Measurements from ENCODE around the gene HPD. TPM values are rescaled to one million over a fixed set of nuclear protein-coding genes. Genes with fewer than 3 reads are reported as not detected.

HPD gene
- polyA plus RNA-seq (2012; ENCODE audit: insufficient read depth, insufficient read length, low read depth): not detected

DNA sequence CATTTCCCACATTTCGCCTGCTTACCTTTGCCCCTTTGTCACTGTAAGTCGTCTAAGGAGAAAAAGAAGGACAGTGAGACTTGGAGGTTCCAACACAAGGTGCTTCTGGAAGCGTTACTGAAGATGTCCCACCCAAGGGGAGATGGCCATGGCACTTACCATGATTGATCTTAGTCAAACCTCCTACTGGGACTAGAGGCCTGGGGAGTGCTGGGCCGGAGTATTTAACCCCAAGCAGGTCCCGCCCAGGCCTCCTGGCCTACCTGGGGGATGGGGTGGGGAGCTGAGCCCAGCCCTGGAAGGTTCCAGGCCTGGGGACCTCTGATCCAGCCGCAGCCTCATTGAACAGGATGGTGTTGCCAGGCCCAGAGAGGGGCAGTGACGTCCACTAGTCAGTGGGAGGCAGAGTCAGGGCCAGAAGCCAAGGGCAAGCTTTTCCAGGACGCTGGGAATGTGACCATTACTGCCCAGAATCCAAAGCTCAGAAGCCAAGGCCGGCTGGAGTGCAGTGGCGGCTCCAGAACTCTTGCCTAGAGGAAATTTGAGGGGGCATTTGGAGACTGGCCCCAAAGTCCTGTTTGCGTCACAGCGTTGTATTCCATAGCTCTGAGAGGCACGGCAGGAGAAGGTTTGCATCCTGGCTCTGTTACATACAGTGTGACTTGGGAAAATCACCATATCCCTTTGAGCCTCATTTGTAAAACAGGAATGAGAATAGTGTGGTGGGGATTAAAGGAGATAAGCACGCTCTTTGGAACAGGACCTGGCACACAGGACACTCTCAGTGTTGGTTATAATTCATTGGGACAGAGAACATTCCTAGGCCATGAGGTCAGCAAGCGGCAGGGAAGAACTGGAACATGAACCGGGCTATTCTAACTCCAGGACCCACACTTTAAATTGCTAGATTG, at the start of gene HPD:
HPD (minus strand) TSS at position 198 of the 911 bp plus-strand sequence; CDS start at position 162, 36 bp downstream.
- no peak within 1 kb of the TSS for H3K4me3 ChIP-seq (ENCODE audit: low read depth, low read length)
- H3K9me3 ChIP-seq: no peaks in the 10 kb centered on the region
- H3K27me3 ChIP-seq: 0 out of 2 replicates have a peak, but pooled peaks cover 3% of the 10 kb centered on the region
- TF ChIP-seq, protein P1, sequence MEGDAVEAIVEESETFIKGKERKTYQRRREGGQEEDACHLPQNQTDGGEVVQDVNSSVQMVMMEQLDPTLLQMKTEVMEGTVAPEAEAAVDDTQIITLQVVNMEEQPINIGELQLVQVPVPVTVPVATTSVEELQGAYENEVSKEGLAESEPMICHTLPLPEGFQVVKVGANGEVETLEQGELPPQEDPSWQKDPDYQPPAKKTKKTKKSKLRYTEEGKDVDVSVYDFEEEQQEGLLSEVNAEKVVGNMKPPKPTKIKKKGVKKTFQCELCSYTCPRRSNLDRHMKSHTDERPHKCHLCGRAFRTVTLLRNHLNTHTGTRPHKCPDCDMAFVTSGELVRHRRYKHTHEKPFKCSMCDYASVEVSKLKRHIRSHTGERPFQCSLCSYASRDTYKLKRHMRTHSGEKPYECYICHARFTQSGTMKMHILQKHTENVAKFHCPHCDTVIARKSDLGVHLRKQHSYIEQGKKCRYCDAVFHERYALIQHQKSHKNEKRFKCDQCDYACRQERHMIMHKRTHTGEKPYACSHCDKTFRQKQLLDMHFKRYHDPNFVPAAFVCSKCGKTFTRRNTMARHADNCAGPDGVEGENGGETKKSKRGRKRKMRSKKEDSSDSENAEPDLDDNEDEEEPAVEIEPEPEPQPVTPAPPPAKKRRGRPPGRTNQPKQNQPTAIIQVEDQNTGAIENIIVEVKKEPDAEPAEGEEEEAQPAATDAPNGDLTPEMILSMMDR (IDR thresholded peaks at IDR 0.05; ENCODE audit: low read depth, low read length): no peak
- H3K36me3 ChIP-seq: no peaks in the 10 kb centered on the region
- H3K4me1 ChIP-seq: peaks cover 6% of the 10 kb centered on the region; the same call in 1 of the 2 replicates
- DNase-seq: no peak

GRCh38 chr12:121905746-121906145, 47.1 kb upstream of the HPD start:
- DNase-seq: no peak
- H3K4me1 ChIP-seq: no peaks in the 10 kb centered on the region
- peaks cover 26% of the 10 kb centered on the region for H3K36me3 ChIP-seq
- no peaks in the 10 kb centered on the region for H3K27me3 ChIP-seq
- TF ChIP-seq, protein P1 (IDR thresholded peaks at IDR 0.05; ENCODE audit: low read depth, low read length): no peak
- no peaks in the 10 kb centered on the region for H3K9me3 ChIP-seq
- no peak overlapping the region for H3K4me3 ChIP-seq (ENCODE audit: low read depth, low read length)

DNA sequence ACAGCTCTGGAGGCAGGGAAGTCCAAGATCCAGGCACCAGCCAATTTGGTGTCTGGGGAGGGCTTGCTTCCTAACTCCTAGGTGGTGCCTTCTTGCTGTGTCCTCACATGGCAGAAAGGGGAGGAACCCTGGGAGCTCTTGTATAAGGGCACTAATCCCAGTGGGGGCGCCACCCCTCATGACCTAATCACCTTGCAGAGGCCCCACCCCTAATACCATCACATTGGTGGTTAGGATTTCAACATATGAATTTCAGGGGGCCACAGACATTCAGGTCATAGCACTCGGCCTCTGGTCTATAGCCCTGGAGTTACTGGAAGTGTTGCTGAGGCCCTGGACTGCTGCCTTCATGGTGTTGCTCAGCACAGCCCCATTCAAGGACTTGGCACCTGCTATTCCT, 44.5 kb upstream of the HPD start:
- Histone ChIP-seq H3K9me3 (no peaks in the 10 kb centered on the region), H3K36me3 (peaks cover 35% of the 10 kb centered on the region), H3K4me3 (ENCODE audit: low read depth, low read length) (no peak overlapping the region), H3K4me1 (no peaks in the 10 kb centered on the region), H3K27me3 (no peaks in the 10 kb centered on the region)
- no peak for DNase-seq
- TF ChIP-seq, protein P1 (IDR thresholded peaks at IDR 0.05; ENCODE audit: low read depth, low read length): no peak

GRCh38 chr12:121899590-121899989, 40.9 kb upstream of the HPD start:
- Histone ChIP-seq H3K27me3 (no peaks in the 10 kb centered on the region), H3K4me1 (no peaks in the 10 kb centered on the region), H3K9me3 (no peaks in the 10 kb centered on the region), H3K4me3 (ENCODE audit: low read depth, low read length) (no peak overlapping the region), H3K36me3 (peaks cover 47% of the 10 kb centered on the region)
- TF ChIP-seq, protein P1 (IDR thresholded peaks at IDR 0.05; ENCODE audit: low read depth, low read length): no peak
- DNase-seq: no peak

DNA sequence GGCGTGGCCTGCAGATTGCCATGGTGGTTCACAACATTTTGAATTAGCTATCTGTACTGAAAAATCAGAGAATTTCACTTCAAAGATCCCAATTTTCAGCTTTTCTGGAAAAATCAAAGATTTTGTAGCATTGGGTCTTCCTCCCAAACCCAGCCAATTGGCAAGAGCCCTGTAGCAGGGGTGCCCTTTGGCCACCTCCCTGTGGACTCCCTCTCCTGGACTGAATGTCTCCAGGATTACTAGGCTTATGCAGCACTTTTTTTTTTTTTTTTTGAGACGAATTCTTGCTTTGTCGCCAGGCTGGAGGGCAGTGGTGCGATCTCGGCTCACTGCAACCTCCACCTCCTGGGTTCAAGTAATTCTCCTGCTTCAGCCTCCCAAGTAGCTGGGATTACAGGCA, 39.6 kb upstream of the HPD start:
- TF ChIP-seq, protein P1 (IDR thresholded peaks at IDR 0.05; ENCODE audit: low read depth, low read length): no peak
- no peaks in the 10 kb centered on the region for H3K27me3 ChIP-seq
- peaks cover 45% of the 10 kb centered on the region for H3K36me3 ChIP-seq

GRCh38 chr12:121894633-121895032, 36.0 kb upstream of the HPD start:
- TF ChIP-seq, protein P1 (IDR thresholded peaks at IDR 0.05; ENCODE audit: low read depth, low read length): peak; percentile 44
- H3K4me1 ChIP-seq: no peaks in the 10 kb centered on the region
- H3K36me3 ChIP-seq: peaks cover 29% of the 10 kb centered on the region
- no peaks in the 10 kb centered on the region for H3K9me3 ChIP-seq
- no peaks in the 10 kb centered on the region for H3K27me3 ChIP-seq
- H3K4me3 ChIP-seq (ENCODE audit: low read depth, low read length): no peak overlapping the region
- DNase-seq: peak; percentile 37

More for the DNA sequence above, 39.6 kb upstream of the HPD start:
- no peak for DNase-seq
- H3K9me3 ChIP-seq: no peaks in the 10 kb centered on the region
- no peaks in the 10 kb centered on the region for H3K4me1 ChIP-seq
- H3K4me3 ChIP-seq (ENCODE audit: low read depth, low read length): no peak overlapping the region
